Osteoblast (primary cell): ENCODE results near the gene FOXA3. TPM values are rescaled to one million over a fixed set of nuclear protein-coding genes. Genes with fewer than 3 reads are reported as not detected.
A peak's percentile ranks its signal among the peaks of the same experiment; 100 is the strongest.

ENCODE experiments used
- DNase-seq: peaks from one replicate; pipeline ENCODE4 v3.0.0; 2011; ENCODE audit warnings: low spot score, mixed read lengths; ENCODE audit not compliant: insufficient read length; ENCODE audit errors: missing footprints
- H2AFZ ChIP-seq: 2 replicates; pipeline ENCODE4 v1.6.0; 2011; ENCODE audit warnings: mild to moderate bottlenecking, low read length
- H3K27ac ChIP-seq: 2 replicates; pipeline ENCODE4 v1.5.1; 2011; ENCODE audit warnings: mild to moderate bottlenecking, low read depth, low read length, moderate library complexity
- H3K27me3 ChIP-seq: 2 replicates; pipeline ENCODE4 v1.6.0; 2012; ENCODE audit warnings: mild to moderate bottlenecking, control low read depth, inconsistent platforms, low read length, moderate library complexity; ENCODE audit not compliant: insufficient read depth
- H3K36me3 ChIP-seq: 2 replicates; pipeline ENCODE4 v1.5.1; 2011; ENCODE audit warnings: mild to moderate bottlenecking, low read length, control low read depth, moderate library complexity; ENCODE audit not compliant: insufficient read depth
- H3K4me1 ChIP-seq: 2 replicates; pipeline ENCODE4 v1.5.1; 2011; ENCODE audit warnings: mild to moderate bottlenecking, low read length, control low read depth, moderate library complexity; ENCODE audit not compliant: insufficient read depth
- H3K4me2 ChIP-seq: 2 replicates; pipeline ENCODE4 v1.6.0; 2011; ENCODE audit warnings: mild to moderate bottlenecking, low read length; ENCODE audit not compliant: insufficient read depth
- H3K4me3 ChIP-seq: fragments of 200-600 bp; sonication (generic); 3 replicates; pipeline ENCODE4 v1.5.1; 2012; ENCODE audit warnings: mild to moderate bottlenecking, low read length, inconsistent platforms; ENCODE audit not compliant: insufficient read depth
- H3K79me2 ChIP-seq: 2 replicates; pipeline ENCODE4 v1.6.0; 2012; ENCODE audit warnings: mild to moderate bottlenecking, low read length, control low read depth, inconsistent platforms; ENCODE audit not compliant: insufficient read depth
- H3K9me3 ChIP-seq: 2 replicates; pipeline ENCODE4 v1.5.1; 2011; ENCODE audit warnings: low read depth, low read length, control low read depth
- H4K20me1 ChIP-seq: 2 replicates; pipeline ENCODE4 v1.6.0; 2012; ENCODE audit warnings: mild to moderate bottlenecking, low read length, control low read depth; ENCODE audit not compliant: insufficient read depth
- total RNA-seq: library from RNA; depleted of rRNA; stranded (reverse); fragments of >200 nt; gene quantifications from 2 replicates; pipeline ENCODE4 v1.2.3, GENCODE V29; 2012
- TF ChIP-seq, protein P1 (sequence below): IDR thresholded peaks from 2 replicates; pipeline ENCODE4 v1.5.1; 2011; ENCODE audit warnings: mild to moderate bottlenecking, low read depth, low read length, moderate library complexity; ENCODE audit errors: extremely low read depth

FOXA3 gene
- total RNA-seq, 1 donor: not detected

DNA sequence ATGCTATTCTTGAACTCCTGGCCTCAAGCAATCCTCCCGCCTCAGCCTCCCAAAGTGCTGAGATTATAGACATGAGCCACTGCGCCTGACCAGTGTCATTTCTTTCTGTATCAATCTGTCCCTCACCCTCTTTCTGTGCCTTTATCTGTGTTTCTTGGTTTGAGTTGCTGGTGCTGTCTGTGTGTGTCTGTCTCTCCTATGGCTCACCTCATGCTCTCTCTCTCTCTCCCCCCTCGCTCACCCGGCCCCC is 12.0 kb downstream of the FOXA3 start:
- H2AFZ ChIP-seq: peak overlapping the region; percentile 72
- peaks cover 3% of the 10 kb centered on the region for H3K4me1 ChIP-seq
- DNase-seq: no peak
- H4K20me1 ChIP-seq: no peaks in the 10 kb centered on the region
- no peak overlapping the region for H3K4me3 ChIP-seq
- no peaks in the 10 kb centered on the region for H3K9me3 ChIP-seq
- H3K79me2 ChIP-seq: no peaks in the 10 kb centered on the region
- H3K27ac ChIP-seq: no peak overlapping the region
- peaks cover 9% of the 10 kb centered on the region for H3K27me3 ChIP-seq
- TF ChIP-seq, protein P1, sequence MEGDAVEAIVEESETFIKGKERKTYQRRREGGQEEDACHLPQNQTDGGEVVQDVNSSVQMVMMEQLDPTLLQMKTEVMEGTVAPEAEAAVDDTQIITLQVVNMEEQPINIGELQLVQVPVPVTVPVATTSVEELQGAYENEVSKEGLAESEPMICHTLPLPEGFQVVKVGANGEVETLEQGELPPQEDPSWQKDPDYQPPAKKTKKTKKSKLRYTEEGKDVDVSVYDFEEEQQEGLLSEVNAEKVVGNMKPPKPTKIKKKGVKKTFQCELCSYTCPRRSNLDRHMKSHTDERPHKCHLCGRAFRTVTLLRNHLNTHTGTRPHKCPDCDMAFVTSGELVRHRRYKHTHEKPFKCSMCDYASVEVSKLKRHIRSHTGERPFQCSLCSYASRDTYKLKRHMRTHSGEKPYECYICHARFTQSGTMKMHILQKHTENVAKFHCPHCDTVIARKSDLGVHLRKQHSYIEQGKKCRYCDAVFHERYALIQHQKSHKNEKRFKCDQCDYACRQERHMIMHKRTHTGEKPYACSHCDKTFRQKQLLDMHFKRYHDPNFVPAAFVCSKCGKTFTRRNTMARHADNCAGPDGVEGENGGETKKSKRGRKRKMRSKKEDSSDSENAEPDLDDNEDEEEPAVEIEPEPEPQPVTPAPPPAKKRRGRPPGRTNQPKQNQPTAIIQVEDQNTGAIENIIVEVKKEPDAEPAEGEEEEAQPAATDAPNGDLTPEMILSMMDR: no peak
- H3K36me3 ChIP-seq: no peaks in the 10 kb centered on the region
- H3K4me2 ChIP-seq: peak overlapping the region; percentile 20

DNA sequence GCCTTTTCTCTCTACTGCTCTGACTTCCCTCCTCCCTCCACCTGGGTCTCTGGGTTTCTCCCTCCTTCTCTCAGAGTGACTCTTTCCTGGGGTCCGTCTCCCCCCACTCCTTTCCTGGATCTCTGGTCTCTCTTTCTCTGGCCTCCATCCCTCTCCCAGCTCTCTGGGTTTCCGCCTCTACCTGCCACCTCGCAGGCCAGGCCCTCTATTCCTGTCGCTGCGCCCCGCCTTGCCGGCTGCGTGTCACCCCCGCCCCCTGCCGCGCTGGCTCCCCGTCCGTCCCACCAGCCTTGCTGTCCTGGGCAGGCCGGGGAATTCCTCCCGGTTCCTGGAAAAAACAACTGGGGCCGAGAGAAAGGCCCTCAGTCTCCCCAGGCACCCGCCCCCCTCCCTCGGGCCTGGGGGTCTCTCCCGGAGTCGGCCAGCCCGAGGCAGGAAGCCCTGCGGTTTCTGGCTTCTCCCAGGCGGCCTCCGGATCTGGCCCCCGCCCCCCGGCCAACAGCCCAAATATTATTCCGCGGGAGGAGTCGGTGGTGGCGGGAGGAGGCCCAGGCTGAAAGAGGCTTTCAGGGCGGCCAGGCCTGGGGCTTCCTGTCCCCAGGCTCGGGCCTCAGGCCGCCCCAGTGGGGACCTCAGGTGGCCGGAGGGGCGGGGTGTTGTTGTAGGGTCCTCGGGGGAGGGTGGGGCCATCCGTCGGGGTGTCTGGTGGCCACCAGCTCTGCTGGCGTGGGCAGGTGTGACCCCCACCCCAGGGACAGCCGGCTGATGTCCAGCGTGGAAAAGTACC is 12.5 kb downstream of the FOXA3 start:
- DNase-seq: peak; percentile 90
- H3K36me3 ChIP-seq: no peaks in the 10 kb centered on the region
- H3K27me3 ChIP-seq: peaks cover 9% of the 10 kb centered on the region
- H2AFZ ChIP-seq: peak overlapping the region; percentile 72
- H3K79me2 ChIP-seq: no peaks in the 10 kb centered on the region
- H3K4me2 ChIP-seq: peak overlapping the region; percentile 20
- no peaks in the 10 kb centered on the region for H4K20me1 ChIP-seq
- no peaks in the 10 kb centered on the region for H3K9me3 ChIP-seq
- TF ChIP-seq, protein P1: no peak
- H3K4me1 ChIP-seq: peaks cover 3% of the 10 kb centered on the region
- no peak overlapping the region for H3K27ac ChIP-seq
- H3K4me3 ChIP-seq: peak overlapping the region; percentile 45

DNA sequence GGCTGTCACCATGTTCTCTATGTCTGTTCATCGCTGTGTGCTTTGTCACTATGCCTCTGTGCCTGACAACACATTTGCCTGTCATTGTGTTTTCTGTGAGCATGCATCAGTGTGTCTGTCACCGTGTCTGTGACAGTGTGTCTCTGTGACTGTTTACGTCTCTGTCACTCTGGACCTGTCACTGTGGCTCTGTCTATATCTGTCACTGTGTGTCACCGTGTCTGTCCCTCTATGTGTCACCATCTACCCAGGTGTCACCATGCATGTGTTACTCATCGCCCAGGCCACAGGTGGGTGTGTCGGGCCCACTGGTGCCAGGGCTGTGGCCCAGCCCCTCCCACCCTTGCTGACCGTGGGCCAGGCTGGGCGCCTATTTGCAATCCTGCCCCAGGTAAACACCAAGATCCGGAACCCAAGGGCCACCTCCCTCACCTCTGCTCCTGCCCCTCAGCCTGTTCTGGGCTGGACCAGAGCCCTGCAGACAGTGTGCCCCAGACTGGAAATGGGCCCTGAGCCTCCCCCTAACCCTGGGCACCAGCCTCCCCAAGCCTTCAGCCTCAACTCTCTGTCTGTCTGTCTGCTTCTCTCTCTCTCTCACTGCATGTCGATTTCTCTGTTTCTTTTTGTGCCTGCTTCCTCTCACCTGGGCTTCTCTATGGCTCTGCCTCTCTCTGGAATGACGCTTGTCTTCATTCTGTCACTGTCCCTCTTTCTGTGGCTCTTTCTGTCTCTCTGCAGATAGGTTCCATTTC is 14.1 kb downstream of the FOXA3 start:
- TF ChIP-seq, protein P1: no peak
- Histone ChIP-seq H3K4me2 (no peak overlapping the region), H2AFZ (no peak overlapping the region), H3K4me3 (no peak overlapping the region), H3K9me3 (no peaks in the 10 kb centered on the region), H3K27me3 (peaks cover 9% of the 10 kb centered on the region), H3K79me2 (no peaks in the 10 kb centered on the region), H3K36me3 (no peaks in the 10 kb centered on the region), H4K20me1 (peaks cover 10% of the 10 kb centered on the region), H3K27ac (no peak overlapping the region), H3K4me1 (peaks cover 6% of the 10 kb centered on the region)
- DNase-seq: peak; percentile 71

- H3K27me3 ChIP-seq: peaks cover 9% of the 10 kb centered on the region
- peaks cover 12% of the 10 kb centered on the region for H3K4me1 ChIP-seq
- H3K27ac ChIP-seq: no peak overlapping the region
- TF ChIP-seq, protein P1: no peak
- no peak overlapping the region for H2AFZ ChIP-seq
- H3K79me2 ChIP-seq: peaks cover 5% of the 10 kb centered on the region
- DNase-seq: peak; percentile 25
- no peaks in the 10 kb centered on the region for H3K9me3 ChIP-seq
- no peak overlapping the region for H3K4me2 ChIP-seq
- no peak overlapping the region for H3K4me3 ChIP-seq
- no peaks in the 10 kb centered on the region for H3K36me3 ChIP-seq
- H4K20me1 ChIP-seq: peaks cover 16% of the 10 kb centered on the region
Measured at GRCh38 chr19:45879055-45879454, 14.9 kb downstream of the FOXA3 start.
